ENCODE measurements around the gene ZNF280C.
"Not testable (repeated sequence)": the region's sequence is repeated elsewhere in the genome, so short reads cannot be mapped to it uniquely, and the experiment has no call there.

ZNF280C gene, protein sequence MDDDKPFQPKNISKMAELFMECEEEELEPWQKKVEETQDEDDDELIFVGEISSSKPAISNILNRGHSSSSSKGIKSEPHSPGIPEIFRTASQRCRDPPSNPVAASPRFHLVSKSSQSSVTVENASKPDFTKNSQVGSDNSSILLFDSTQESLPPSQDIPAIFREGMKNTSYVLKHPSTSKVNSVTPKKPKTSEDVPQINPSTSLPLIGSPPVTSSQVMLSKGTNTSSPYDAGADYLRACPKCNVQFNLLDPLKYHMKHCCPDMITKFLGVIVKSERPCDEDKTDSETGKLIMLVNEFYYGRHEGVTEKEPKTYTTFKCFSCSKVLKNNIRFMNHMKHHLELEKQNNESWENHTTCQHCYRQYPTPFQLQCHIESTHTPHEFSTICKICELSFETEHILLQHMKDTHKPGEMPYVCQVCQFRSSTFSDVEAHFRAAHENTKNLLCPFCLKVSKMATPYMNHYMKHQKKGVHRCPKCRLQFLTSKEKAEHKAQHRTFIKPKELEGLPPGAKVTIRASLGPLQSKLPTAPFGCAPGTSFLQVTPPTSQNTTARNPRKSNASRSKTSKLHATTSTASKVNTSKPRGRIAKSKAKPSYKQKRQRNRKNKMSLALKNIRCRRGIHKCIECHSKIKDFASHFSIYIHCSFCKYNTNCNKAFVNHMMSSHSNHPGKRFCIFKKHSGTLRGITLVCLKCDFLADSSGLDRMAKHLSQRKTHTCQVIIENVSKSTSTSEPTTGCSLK

DNA sequence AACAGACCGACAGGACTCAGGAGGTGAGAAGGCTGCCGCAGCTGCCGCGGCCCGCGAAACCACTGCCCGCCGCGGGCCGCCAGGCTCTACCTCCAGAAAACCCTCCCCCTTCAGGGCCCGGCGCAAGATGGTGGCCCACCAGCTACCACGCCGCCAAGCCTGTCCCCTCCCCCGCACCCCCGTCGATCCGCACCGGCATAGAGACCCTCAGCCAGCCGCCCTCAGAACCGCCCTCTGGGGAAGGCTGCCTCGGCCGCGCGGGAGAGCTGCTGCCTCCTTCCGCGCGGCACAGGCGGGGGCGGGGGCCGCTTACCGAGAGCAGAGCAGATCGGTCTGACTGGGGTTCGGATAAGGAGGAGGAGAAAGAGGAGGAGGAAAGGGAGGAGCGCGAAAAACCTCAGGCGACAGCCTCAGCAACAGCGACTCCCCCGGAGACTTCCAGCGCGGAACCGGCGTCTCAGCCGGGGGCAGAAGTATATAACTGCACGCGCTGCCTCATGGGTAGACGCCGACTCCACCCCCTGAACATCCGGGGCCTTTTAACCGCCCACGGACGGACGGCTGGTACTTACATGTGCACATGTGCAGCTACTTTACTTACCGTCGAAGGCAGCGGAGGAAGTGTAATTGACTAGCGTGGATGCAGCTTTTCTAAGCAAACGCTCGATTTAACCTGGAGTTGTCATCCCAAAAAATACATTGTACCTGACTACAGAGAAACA is at the start of gene ZNF280C:
ZNF280C (minus strand) TSS at position 451 of the 722 bp plus-strand sequence. CDS start 8,450 bp downstream, outside the sequence.
- DNase-seq (ENCODE audit: low read depth in 2 of 2), result peak; percentile 78 to 86

DNA sequence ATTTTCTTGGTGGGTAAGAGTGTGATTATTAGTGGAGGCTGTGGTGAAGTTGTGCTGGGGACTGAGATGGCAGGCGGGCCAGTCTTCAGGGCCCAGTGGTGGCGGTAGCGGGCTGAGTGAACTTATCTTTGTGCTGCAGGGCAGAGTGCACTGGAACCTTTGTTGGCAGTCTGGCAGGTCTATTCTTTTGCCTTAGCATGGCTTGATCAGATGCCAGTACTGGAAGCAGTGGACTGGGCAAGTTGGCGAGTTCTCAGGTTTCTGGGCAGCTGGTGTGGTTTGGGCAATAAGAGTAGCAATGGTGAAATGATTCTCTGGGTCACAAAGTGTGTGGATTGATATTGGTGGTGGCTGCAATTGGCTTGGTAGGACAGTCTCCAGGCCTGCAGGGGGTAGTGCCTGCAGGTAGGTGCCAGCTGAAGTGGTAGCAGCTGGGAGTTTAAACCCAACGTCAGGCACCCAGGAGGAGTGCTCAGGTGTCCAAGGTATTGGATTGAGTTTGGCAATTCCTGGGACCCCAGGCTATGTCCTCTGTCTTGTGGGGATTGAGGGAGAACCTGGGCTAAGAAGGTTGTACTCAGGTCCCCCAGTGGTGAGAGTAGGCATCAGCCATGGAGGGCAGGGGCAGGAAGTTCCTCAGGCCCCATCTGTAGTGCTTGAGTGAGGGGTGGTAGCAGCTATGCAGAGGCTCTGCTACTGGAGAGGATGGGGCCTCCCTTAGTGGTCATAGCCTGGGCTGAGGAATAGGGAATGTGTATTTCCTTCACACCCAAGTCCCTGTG is 36.1 kb upstream of the ZNF280C start:
- no peak for DNase-seq (ENCODE audit: low read depth in 2 of 2)

GRCh38 chrX:130301977-130302376 is 33.3 kb upstream of the ZNF280C start:
- DNase-seq (ENCODE audit: low read depth in 2 of 2), result no peak

GRCh38 chrX:130301405-130301804 is 32.7 kb upstream of the ZNF280C start:
- DNase-seq (ENCODE audit: low read depth in 2 of 2), result no peak

DNA sequence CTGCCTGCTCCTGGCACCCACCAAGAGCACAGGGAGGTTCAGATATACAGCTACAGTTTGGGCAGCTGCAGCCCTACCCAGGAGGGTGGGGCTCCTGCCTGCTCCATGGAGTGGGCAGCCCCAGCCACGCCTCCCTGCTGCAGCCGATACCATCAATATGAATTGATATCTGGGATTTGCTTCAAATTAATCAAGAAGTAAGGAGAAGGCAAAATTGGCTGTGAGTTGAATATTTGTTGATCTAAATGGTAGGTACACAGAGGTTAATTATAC is 31.2 kb upstream of the ZNF280C start:
- DNase-seq (ENCODE audit: low read depth in 2 of 2), result no peak

- DNase-seq (ENCODE audit: low read depth in 2 of 2), result no peak
Observed at GRCh38 chrX:130299279-130300009, 30.7 kb upstream of the ZNF280C start.

- DNase-seq (ENCODE audit: low read depth in 2 of 2), result no peak
Observed at GRCh38 chrX:130296743-130297142, 28.0 kb upstream of the ZNF280C start.

- DNase-seq (ENCODE audit: low read depth in 2 of 2), result no peak
Observed at GRCh38 chrX:130296297-130296678, 27.6 kb upstream of the ZNF280C start.

- no peak for DNase-seq (ENCODE audit: low read depth in 2 of 2)
Observed at GRCh38 chrX:130295519-130296296, 27.0 kb upstream of the ZNF280C start.

- DNase-seq (ENCODE audit: low read depth in 2 of 2), result no peak
Observed at GRCh38 chrX:130287071-130287770, 18.5 kb upstream of the ZNF280C start.

GRCh38 chrX:130285710-130286109 is 17.0 kb upstream of the ZNF280C start:
- no peak for DNase-seq (ENCODE audit: low read depth in 2 of 2)

- DNase-seq (ENCODE audit: low read depth in 2 of 2), result no peak
Observed at GRCh38 chrX:130285069-130285620, 16.4 kb upstream of the ZNF280C start.

- no peak for DNase-seq (ENCODE audit: low read depth in 2 of 2)
Observed at GRCh38 chrX:130282151-130282550, 13.5 kb upstream of the ZNF280C start.

- DNase-seq (ENCODE audit: low read depth in 2 of 2), result no peak
Observed at GRCh38 chrX:130280901-130281300, 12.2 kb upstream of the ZNF280C start.

DNA sequence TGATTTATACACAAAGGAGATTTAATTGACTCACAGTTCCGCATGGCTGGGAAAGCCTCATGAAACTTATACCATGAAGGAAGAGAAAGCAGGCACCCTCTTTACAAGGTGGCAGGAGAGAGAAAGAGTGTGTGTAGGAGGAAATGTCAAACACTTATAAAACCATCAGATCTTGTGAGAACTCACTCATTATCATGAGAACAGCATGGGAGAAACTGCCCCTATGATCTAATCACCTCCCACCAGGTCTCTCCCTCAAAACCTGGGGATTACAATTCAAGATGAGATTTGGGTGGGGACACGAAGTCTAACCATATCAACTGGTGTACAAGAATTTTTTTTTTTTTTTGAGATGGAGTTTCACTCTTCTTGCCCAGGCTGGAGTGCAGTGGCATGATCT is 3.6 kb upstream of the ZNF280C start:
- DNase-seq (ENCODE audit: low read depth in 2 of 2), result not testable (repeated sequence)

- DNase-seq (ENCODE audit: low read depth in 2 of 2), result not testable (repeated sequence)
Observed at GRCh38 chrX:130269391-130269790, 692 bp upstream of the ZNF280C start.

- peak in 1 of 2 experiments; percentile 0 for DNase-seq (ENCODE audit: low read depth in 2 of 2)
Observed at GRCh38 chrX:130267956-130268448, 697 bp downstream of the ZNF280C start.

GRCh38 chrX:130264573-130264972 is 4.1 kb downstream of the ZNF280C start:
- DNase-seq (ENCODE audit: low read depth in 2 of 2), result no peak

DNA sequence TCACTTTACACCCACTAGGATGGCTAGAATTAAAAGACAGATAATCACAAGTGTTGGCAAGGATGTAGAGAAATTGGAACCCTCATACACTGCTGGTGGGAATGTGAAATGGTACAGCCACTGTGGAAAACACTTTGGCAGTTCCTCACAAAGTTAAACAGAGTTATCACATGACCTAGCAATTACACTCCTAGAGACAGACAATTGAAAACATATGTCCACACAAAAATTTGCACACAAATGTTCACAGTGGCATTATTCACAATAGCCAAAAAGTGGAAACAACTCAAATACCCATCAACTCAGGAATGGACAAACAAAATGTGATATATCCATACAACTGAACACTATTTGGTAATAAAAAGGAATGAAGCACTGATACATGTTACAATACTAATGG is 5.7 kb downstream of the ZNF280C start:
- no peak for DNase-seq (ENCODE audit: low read depth in 2 of 2)

Data from stimulated activated CD4-positive, alpha-beta T cell treated with anti-CD3 and anti-CD28 coated beads, Interleukin-12 subunit alpha, Interleukin-12 subunit beta, amount 100 ng/mL, for 24 hours (primary cell).